ENCODE results near the gene PAK6. TPM values are rescaled to one million over a fixed set of nuclear protein-coding genes. Genes with fewer than 3 reads are reported as not detected.
A peak's percentile ranks its signal among the peaks of the same experiment; 100 is the strongest.

Gene PAK6
- polyA plus RNA-seq, 1 donor from 2014 or later: 32.4 TPM

GRCh38 chr15:40323239-40323952, 84.5 kb downstream of the PAK6 start, which contains the start of gene INAFM2:
INAFM2 (plus strand) TSS chr15:40323692; CDS start chr15:40324056, 364 bp downstream.
- Histone ChIP-seq H3K36me3 (ENCODE audit: insufficient read depth, low read length) (no peaks in the 10 kb centered on the region), H3K4me3 (ENCODE audit: low read length) (peak within 1 kb of the TSS; percentile 77), H3K9me2 (ENCODE audit: insufficient read depth, low read length) (no peaks in the 10 kb centered on the region), H3K9ac (ENCODE audit: low read length) (peak within 1 kb of the TSS; percentile 71), H3F3A (ENCODE audit: insufficient read depth, low read length, poor library complexity, severe bottlenecking) (no peaks in the 10 kb centered on the region), H4K20me1 (ENCODE audit: insufficient read depth) (no peaks in the 10 kb centered on the region), H3K9me3 (ENCODE audit: low read length) (no peaks in the 10 kb centered on the region), H3K27me3 (ENCODE audit: insufficient read depth, low read depth, low read length) (no peaks in the 10 kb centered on the region), H3K79me2 (replicated peaks; ENCODE audit: insufficient read depth, low read length) (peaks cover 6% of the 10 kb centered on the region), H3K27ac (ENCODE audit: low read length) (peak within 1 kb of the TSS; percentile 10), H3K4me2 (ENCODE audit: low read length) (peak within 1 kb of the TSS; percentile 72), H2AFZ (ENCODE audit: low read depth, low read length) (no peak within 1 kb of the TSS)
- peak; percentile 52 for TF ChIP-seq MXI1 (conservative IDR thresholded peaks at IDR 0.05; ENCODE audit: poor library complexity, severe bottlenecking)
- peak; percentile 44 for TF ChIP-seq TAF1 (IDR thresholded peaks at IDR 0.05; ENCODE audit: low read depth)
- peak; percentile 74 for TF ChIP-seq EP300 (conservative IDR thresholded peaks at IDR 0.05; ENCODE audit: poor library complexity, severe bottlenecking)
- peak; percentile 74 for TF ChIP-seq SMC3 (conservative IDR thresholded peaks at IDR 0.05; ENCODE audit: poor library complexity)
- TF ChIP-seq POLR2AphosphoS5 (IDR thresholded peaks at IDR 0.05): peak; percentile 37
- TF ChIP-seq, protein P1, sequence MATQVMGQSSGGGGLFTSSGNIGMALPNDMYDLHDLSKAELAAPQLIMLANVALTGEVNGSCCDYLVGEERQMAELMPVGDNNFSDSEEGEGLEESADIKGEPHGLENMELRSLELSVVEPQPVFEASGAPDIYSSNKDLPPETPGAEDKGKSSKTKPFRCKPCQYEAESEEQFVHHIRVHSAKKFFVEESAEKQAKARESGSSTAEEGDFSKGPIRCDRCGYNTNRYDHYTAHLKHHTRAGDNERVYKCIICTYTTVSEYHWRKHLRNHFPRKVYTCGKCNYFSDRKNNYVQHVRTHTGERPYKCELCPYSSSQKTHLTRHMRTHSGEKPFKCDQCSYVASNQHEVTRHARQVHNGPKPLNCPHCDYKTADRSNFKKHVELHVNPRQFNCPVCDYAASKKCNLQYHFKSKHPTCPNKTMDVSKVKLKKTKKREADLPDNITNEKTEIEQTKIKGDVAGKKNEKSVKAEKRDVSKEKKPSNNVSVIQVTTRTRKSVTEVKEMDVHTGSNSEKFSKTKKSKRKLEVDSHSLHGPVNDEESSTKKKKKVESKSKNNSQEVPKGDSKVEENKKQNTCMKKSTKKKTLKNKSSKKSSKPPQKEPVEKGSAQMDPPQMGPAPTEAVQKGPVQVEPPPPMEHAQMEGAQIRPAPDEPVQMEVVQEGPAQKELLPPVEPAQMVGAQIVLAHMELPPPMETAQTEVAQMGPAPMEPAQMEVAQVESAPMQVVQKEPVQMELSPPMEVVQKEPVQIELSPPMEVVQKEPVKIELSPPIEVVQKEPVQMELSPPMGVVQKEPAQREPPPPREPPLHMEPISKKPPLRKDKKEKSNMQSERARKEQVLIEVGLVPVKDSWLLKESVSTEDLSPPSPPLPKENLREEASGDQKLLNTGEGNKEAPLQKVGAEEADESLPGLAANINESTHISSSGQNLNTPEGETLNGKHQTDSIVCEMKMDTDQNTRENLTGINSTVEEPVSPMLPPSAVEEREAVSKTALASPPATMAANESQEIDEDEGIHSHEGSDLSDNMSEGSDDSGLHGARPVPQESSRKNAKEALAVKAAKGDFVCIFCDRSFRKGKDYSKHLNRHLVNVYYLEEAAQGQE (IDR thresholded peaks at IDR 0.05; ENCODE audit: borderline replicate concordance): no peak
- TF ChIP-seq RAD21 (conservative IDR thresholded peaks at IDR 0.05): peak; percentile 66
- no peak for TF ChIP-seq EZH2 (IDR thresholded peaks at IDR 0.05; ENCODE audit: borderline replicate concordance, insufficient read depth, low read length, poor library complexity, severe bottlenecking)
- TF ChIP-seq, protein P2, sequence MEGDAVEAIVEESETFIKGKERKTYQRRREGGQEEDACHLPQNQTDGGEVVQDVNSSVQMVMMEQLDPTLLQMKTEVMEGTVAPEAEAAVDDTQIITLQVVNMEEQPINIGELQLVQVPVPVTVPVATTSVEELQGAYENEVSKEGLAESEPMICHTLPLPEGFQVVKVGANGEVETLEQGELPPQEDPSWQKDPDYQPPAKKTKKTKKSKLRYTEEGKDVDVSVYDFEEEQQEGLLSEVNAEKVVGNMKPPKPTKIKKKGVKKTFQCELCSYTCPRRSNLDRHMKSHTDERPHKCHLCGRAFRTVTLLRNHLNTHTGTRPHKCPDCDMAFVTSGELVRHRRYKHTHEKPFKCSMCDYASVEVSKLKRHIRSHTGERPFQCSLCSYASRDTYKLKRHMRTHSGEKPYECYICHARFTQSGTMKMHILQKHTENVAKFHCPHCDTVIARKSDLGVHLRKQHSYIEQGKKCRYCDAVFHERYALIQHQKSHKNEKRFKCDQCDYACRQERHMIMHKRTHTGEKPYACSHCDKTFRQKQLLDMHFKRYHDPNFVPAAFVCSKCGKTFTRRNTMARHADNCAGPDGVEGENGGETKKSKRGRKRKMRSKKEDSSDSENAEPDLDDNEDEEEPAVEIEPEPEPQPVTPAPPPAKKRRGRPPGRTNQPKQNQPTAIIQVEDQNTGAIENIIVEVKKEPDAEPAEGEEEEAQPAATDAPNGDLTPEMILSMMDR (IDR thresholded peaks at IDR 0.05; ENCODE audit: poor library complexity, severe bottlenecking): peak; percentile 88

GRCh38 chr15:40323953-40324937, 85.4 kb downstream of the PAK6 start:
- Histone ChIP-seq H3K4me2 (ENCODE audit: low read length) (peak overlapping the region; percentile 72), H3K9ac (ENCODE audit: low read length) (peak overlapping the region; percentile 71), H3K4me3 (ENCODE audit: low read length) (peak overlapping the region; percentile 77), H3K36me3 (ENCODE audit: insufficient read depth, low read length) (no peaks in the 10 kb centered on the region), H3K9me3 (ENCODE audit: low read length) (no peaks in the 10 kb centered on the region), H3K79me2 (replicated peaks; ENCODE audit: insufficient read depth, low read length) (peaks cover 6% of the 10 kb centered on the region), H2AFZ (ENCODE audit: low read depth, low read length) (no peak overlapping the region), H3K27ac (ENCODE audit: low read length) (no peak overlapping the region), H3K27me3 (ENCODE audit: insufficient read depth, low read depth, low read length) (no peaks in the 10 kb centered on the region), H3K9me2 (ENCODE audit: insufficient read depth, low read length) (no peaks in the 10 kb centered on the region), H3F3A (ENCODE audit: insufficient read depth, low read length, poor library complexity, severe bottlenecking) (no peaks in the 10 kb centered on the region), H4K20me1 (ENCODE audit: insufficient read depth) (no peaks in the 10 kb centered on the region)
- TF ChIP-seq, protein P2 (IDR thresholded peaks at IDR 0.05; ENCODE audit: poor library complexity, severe bottlenecking): no peak
- TF ChIP-seq POLR2AphosphoS5 (IDR thresholded peaks at IDR 0.05) (no peak), TAF1 (IDR thresholded peaks at IDR 0.05; ENCODE audit: low read depth) (no peak), SMC3 (conservative IDR thresholded peaks at IDR 0.05; ENCODE audit: poor library complexity) (peak; percentile 28)
- TF ChIP-seq, protein P1 (IDR thresholded peaks at IDR 0.05; ENCODE audit: borderline replicate concordance): no peak

Data from neural cell (in vitro differentiated cells).